GM10248 (cell line): ENCODE measurements around the gene IFT22.

ENCODE experiments used
- CTCF ChIA-PET: fragments of 300-600 bp; sonication (Branson Sonifier 250); formaldehyde crosslinking; extraction: SDS; loops from one replicate; lab custom pipeline; 2021; ENCODE audit warnings: antibody characterized with exemption; lab: Yijun Ruan, JAX
- POLR2A ChIA-PET: fragments of 350-650 bp; sonication (Branson Sonifier 250); formaldehyde crosslinking; extraction: SDS; loops from one replicate; lab custom pipeline; 2020; ENCODE audit warnings: antibody characterized with exemption; lab: Yijun Ruan, JAX
- DNase-seq: peaks from one replicate; pipeline ENCODE4 v3.0.0; 2012; ENCODE audit errors: extremely low spot score
- CTCF ChIP-seq: IDR thresholded peaks from 2 replicates; pipeline ENCODE4 v1.5.1; 2012; ENCODE audit warnings: mild to moderate bottlenecking, low read depth; ENCODE audit errors: extremely low read depth, missing control alignments, control extremely low read depth

The IFT22 gene

GRCh38 chr7:101328159-101328558, 6.5 kb upstream of the IFT22 start:
- POLR2A ChIA-PET, result no interaction called here
- DNase-seq, result no peak
- CTCF ChIA-PET, result interaction anchor here (1.1 kb wide), 1 partner anchor 13 kb away, joined by 4 read pairs; no protein-coding TSS in a partner anchor
- TF ChIP-seq CTCF, result no peak

- no peak for DNase-seq
- no peak for TF ChIP-seq CTCF
- ChIA-PET POLR2A (interaction anchor here (0.6 kb wide), 1 partner anchor 158 kb away, joined by 6 read pairs; no protein-coding TSS in a partner anchor), CTCF (no interaction called here)
Measured at GRCh38 chr7:101319401-101319800, 2.2 kb downstream of the IFT22 start.

- peak; percentile 54 for TF ChIP-seq CTCF
- ChIA-PET CTCF (interaction anchor here (0.7 to 3.2 kb wide), 10 partner anchors 8 to 171 kb away, joined by 3 to 10 read pairs (median 4); no protein-coding TSS in a partner anchor), POLR2A (no interaction called here)
- DNase-seq, result peak; percentile 61
Measured at GRCh38 chr7:101315336-101315735, 6.3 kb downstream of the IFT22 start.

GRCh38 chr7:101308245-101309085, 13.1 kb downstream of the IFT22 start:
- TF ChIP-seq CTCF, result no peak
- DNase-seq, result no peak
- ChIA-PET POLR2A (no interaction called here), CTCF (no interaction called here)

- POLR2A ChIA-PET, result no interaction called here
- TF ChIP-seq CTCF, result no peak
- CTCF ChIA-PET, result interaction anchor here (1.0 to 1.9 kb wide), 3 partner anchors 9 to 16 kb away, joined by 3 to 10 read pairs (median 7); no protein-coding TSS in a partner anchor
- DNase-seq, result no peak
Measured at GRCh38 chr7:101306307-101306706, 15.3 kb downstream of the IFT22 start.

GRCh38 chr7:101303102-101303701, 18.4 kb downstream of the IFT22 start:
- no peak for DNase-seq
- ChIA-PET CTCF (no interaction called here), POLR2A (no interaction called here)
- no peak for TF ChIP-seq CTCF
